ENCODE data around the gene CALN1. TPM values are rescaled to one million over a fixed set of nuclear protein-coding genes. Genes with fewer than 3 reads are reported as not detected.

Gene CALN1
- polyA plus RNA-seq, 3 donors, result under 0.01 TPM; not detected in 2

GRCh38 chr7:72275382-72276070 lies 136.6 kb downstream of the CALN1 start:
- TF ChIP-seq CTCF (IDR thresholded peaks at IDR 0.05), result no peak
- peaks cover 0 to 11% of the 10 kb centered on the region in 2 donors for H3K9me3 ChIP-seq (replicated peaks in 1 of 2; ENCODE audit: control insufficient read depth in 1 of 2, insufficient read depth in 1 of 2, low read length in 2 of 2)
- Mint-ChIP-seq H3K36me3 (no peaks in the 10 kb centered on the region), H3K9me3 (peaks cover 6 to 22% (median 16%) of the 10 kb centered on the region in 7 donors), H3K27me3 (ENCODE audit: low read depth in 3 of 3) (peaks cover 0 to 6% (median 0%) of the 10 kb centered on the region in 3 donors), H3K4me3 (no peak overlapping the region), H3K4me1 (no peaks in the 10 kb centered on the region), H3K27ac (no peak overlapping the region)
- no peaks in the 10 kb centered on the region for H3K27me3 ChIP-seq (ENCODE audit: control insufficient read depth in 2 of 2, insufficient read depth in 2 of 2, low read length in 2 of 2)
- H3K4me3 ChIP-seq (replicated peaks in 1 of 3; ENCODE audit: low read depth in 2 of 3, low read length in 3 of 3), result no peak overlapping the region
- 89% methylated on average over 6 of the region's 7 CpGs for WGBS (ENCODE audit: insufficient coverage)
- no peaks in the 10 kb centered on the region for H4K20me1 ChIP-seq (ENCODE audit: insufficient read depth, low read length)
- H3K79me2 ChIP-seq (ENCODE audit: insufficient read depth, low read length), result no peaks in the 10 kb centered on the region
- intact Hi-C loops (cut with micrococcal nuclease), result no loop called here
- DNase-seq, result no peak
- no peak overlapping the region for H3K27ac ChIP-seq (ENCODE audit: low read depth in 1 of 2, low read length in 2 of 2)
- no peak overlapping the region for H3K4me2 ChIP-seq (replicated peaks; ENCODE audit: extremely low read depth, low read length, poor library complexity, severe bottlenecking)
- H3K9ac ChIP-seq (ENCODE audit: insufficient read depth, low read length, poor library complexity, severe bottlenecking), result no peak overlapping the region
- H2AFZ ChIP-seq (ENCODE audit: insufficient read depth, low read depth, low read length, poor library complexity, severe bottlenecking), result no peak overlapping the region
- no peaks in the 10 kb centered on the region for H3K4me1 ChIP-seq (ENCODE audit: control insufficient read depth in 1 of 2, insufficient read depth in 2 of 2, low read length in 2 of 2)
- H3K36me3 ChIP-seq (replicated peaks in 1 of 2; ENCODE audit: control insufficient read depth in 1 of 2, insufficient read depth in 2 of 2, low read length in 2 of 2), result no peaks in the 10 kb centered on the region

- no peak for DNase-seq
- WGBS (ENCODE audit: insufficient coverage), result 100% methylated on average over 3 of the region's 6 CpGs
- H3K4me3 Mint-ChIP-seq, result no peak overlapping the region
Observed at GRCh38 chr7:72272479-72272878, 139.7 kb downstream of the CALN1 start.

More at GRCh38 chr7:72272479-72272878, 139.7 kb downstream of the CALN1 start:
- no peak overlapping the region for H3K4me2 ChIP-seq (replicated peaks; ENCODE audit: extremely low read depth, low read length, poor library complexity, severe bottlenecking)
- Mint-ChIP-seq H3K27ac (no peak overlapping the region), H3K27me3 (ENCODE audit: low read depth in 3 of 3) (peaks cover 0 to 4% (median 2%) of the 10 kb centered on the region in 3 donors), H3K9me3 (peaks cover 9 to 25% (median 15%) of the 10 kb centered on the region in 7 donors), H3K36me3 (no peaks in the 10 kb centered on the region), H3K4me1 (no peaks in the 10 kb centered on the region)
- H3K27me3 ChIP-seq (ENCODE audit: control insufficient read depth in 2 of 2, insufficient read depth in 2 of 2, low read length in 2 of 2), result no peaks in the 10 kb centered on the region
- H4K20me1 ChIP-seq (ENCODE audit: insufficient read depth, low read length), result no peaks in the 10 kb centered on the region
- H3K79me2 ChIP-seq (ENCODE audit: insufficient read depth, low read length), result no peaks in the 10 kb centered on the region
- H3K4me3 ChIP-seq (replicated peaks in 1 of 3; ENCODE audit: low read depth in 2 of 3, low read length in 3 of 3), result no peak overlapping the region
- no peak overlapping the region for H3K9ac ChIP-seq (ENCODE audit: insufficient read depth, low read length, poor library complexity, severe bottlenecking)
- H3K9me3 ChIP-seq (replicated peaks in 1 of 2; ENCODE audit: control insufficient read depth in 1 of 2, insufficient read depth in 1 of 2, low read length in 2 of 2), result peaks cover 0 to 10% of the 10 kb centered on the region in 2 donors
- H2AFZ ChIP-seq (ENCODE audit: insufficient read depth, low read depth, low read length, poor library complexity, severe bottlenecking), result no peak overlapping the region
- intact Hi-C loops (cut with micrococcal nuclease), result no loop called here
- no peaks in the 10 kb centered on the region for H3K4me1 ChIP-seq (ENCODE audit: control insufficient read depth in 1 of 2, insufficient read depth in 2 of 2, low read length in 2 of 2)
- no peaks in the 10 kb centered on the region for H3K36me3 ChIP-seq (replicated peaks in 1 of 2; ENCODE audit: control insufficient read depth in 1 of 2, insufficient read depth in 2 of 2, low read length in 2 of 2)
- no peak overlapping the region for H3K27ac ChIP-seq (ENCODE audit: low read depth in 1 of 2, low read length in 2 of 2)
- no peak for TF ChIP-seq CTCF (IDR thresholded peaks at IDR 0.05)

Data from CD14-positive monocyte (primary cell).